Thoracic aorta endothelial cell (primary cell): Measurements from ENCODE around the gene PPP2R3B. TPM values are rescaled to one million over a fixed set of nuclear protein-coding genes. Genes with fewer than 3 reads are reported as not detected.

ENCODE experiments used
- small RNA-seq: library from RNA; depleted of rRNA; stranded (forward); fragments of <200 nt; gene quantifications from one replicate; pipeline ENCODE3, GENCODE V24; 2012
- total RNA-seq: library from RNA; depleted of rRNA; stranded (reverse); fragments of >200 nt; gene quantifications from 2 replicates; pipeline ENCODE4 v1.2.3, GENCODE V29; 2012

PPP2R3B gene
- 13.6 and 13.8 TPM in 2 replicates for total RNA-seq

GRCh38 chrX:386768-387575, at the start of gene PPP2R3B:
TSS of gene PPP2R3B (minus strand) at chrX:386907. CDS start at chrX:386691, 216 bp downstream.

GRCh38 chrX:318739-319578, 67.7 kb downstream of the PPP2R3B start, which contains the start of gene GTPBP6:
TSS of gene GTPBP6 (minus strand) at chrX:318796. CDS start at chrX:318787, 9 bp downstream.

Small RNA genes lying within 50 kb of the gene (small RNA-seq; reads per million reads assigned to genes)
- not detected for gene RF00017

Other genes starting within 250 kb of the PPP2R3B start
- 8.8 and 11.0 TPM in 2 replicates for gene PLCXD1, start 105.5 kb downstream of the PPP2R3B start, total RNA-seq
- gene GTPBP6, start 68.1 kb downstream of the PPP2R3B start, total RNA-seq = 38.2 and 45.1 TPM in 2 replicates
- not detected in 2 replicates for gene SHOX, start 243.9 kb upstream of the PPP2R3B start, total RNA-seq